ENCODE data around the gene SYNGAP1.

SYNGAP1 gene

DNA sequence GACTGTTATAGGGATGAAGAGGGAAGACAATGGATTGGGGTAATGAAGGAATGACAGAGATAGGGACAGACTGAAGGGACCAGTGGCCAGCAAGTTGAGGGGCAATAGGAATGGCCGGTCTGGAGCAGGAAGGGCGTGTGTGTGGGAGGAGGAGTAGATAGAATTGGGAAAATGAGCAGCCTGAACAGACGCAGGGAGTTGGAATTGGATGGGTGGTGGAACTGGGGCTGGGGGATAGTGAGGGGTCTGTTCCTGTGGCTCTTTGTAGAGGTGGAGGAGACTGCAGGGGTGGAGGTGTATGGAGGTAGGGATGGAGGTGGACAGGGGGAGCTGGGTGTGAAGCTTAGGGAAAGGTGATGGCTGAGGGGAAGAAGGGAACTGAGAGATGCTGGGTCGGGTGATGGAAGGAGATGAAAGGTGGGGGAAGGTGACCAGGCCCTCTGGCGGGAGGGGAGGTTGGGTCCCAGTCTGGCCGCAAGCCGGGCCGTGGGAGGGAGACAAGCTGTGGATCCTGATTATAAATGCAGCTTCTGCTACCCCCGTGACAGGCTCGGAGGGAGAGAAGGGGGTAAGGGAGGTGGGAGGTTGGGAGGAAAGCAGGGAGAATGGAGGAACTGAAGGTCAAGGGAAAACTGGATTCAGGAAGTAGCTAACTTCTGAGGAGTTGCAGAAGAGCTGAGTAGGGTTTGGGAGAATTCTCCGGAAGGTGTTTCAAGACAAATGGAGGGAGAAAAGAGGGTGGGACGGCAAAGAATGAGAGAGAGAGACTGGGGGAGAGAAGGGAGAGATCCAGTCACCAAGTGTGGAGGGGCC lies 5.2 kb downstream of the SYNGAP1 start:
- DNase-seq, result peak in 1 of 2 experiments; percentile 35

DNA sequence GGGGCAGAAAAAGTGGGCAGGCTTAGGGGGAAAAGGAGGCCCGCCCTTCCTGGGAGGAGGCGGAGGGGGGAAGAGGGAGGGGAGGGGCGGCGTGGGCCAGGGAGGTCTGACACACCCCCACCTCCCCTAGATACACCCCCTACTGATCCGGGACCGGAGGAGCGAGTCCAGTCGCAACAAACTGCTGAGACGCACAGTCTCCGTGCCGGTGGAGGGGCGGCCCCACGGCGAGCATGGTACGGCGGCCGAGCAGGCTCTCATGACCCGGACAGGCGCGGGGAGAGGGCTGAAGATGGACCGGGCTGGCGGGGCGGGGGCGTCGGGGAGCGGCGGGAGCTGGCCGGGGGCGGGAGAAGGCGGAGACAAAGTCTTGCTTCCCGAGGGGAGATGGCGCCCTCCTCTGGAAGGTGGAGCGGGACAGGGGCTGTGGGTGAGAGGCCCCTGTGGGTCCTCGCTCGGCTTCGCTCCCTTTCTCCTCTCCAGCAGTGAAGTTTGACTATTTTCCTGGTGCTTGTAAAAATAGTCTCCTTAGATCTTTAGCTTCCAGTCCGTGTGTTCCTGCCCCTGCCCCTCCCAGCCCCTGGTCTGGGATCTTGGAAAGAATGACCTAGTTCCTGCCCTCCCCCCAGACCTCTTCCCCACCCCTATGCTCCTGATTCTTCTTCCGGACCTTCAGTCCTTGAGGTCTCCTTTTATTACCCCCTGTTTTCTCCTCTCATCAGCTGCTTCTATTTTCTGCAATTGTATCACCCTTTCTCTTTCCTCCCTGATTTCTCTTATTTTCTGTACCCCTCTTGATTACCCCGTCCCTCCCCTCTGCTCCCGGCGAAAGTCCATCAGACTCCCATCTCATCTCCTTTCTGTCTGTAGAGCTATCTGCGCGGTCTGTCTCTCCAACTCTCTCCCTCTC lies 6.1 kb downstream of the SYNGAP1 start:
- DNase-seq, result peak; percentile 88 to 90

DNA sequence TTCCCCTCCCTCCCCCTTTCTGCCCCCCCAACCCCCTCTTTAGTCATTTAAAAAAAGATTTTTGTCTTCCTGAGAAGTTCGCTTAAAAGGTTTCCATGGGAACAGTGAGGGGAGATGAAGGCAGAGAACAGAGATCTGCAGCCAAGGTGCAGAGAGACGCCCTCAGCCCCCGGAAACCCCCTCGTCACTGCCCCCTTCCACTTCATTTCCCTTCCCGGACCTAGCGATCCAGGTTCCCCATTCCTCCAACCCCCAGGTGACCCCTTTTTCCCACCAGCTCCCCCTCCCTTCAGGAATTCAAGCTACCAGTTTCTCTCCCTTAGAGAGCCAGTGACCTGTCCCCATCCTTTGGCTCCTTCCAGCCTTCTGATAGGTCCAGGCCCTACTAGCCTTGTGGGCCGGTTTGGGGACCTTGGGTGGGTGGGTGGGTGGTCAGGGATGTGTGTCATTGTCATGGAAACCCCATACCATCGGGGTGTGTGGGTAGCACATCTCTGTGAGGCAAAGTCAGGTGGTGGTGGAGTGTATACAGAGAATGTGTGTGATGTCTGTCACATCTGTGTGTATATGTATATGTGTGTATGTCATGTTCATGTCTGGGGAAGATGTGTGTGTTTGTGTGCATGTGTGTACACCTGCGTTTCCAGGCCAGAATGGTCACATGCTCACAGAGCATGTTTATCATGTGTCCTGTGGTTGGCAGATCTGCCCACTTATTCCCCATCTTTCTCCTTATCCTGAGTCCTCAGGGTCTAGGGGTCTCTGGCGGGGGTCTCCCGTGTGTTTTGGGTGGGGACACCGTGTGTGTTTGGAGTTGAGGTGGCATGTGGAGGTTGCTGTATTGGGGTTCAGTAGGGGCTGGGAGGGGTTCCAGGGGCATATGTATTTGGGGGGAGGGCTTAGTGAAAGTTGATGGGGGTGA lies 7.0 kb downstream of the SYNGAP1 start:
- peak; percentile 52 for DNase-seq

DNA sequence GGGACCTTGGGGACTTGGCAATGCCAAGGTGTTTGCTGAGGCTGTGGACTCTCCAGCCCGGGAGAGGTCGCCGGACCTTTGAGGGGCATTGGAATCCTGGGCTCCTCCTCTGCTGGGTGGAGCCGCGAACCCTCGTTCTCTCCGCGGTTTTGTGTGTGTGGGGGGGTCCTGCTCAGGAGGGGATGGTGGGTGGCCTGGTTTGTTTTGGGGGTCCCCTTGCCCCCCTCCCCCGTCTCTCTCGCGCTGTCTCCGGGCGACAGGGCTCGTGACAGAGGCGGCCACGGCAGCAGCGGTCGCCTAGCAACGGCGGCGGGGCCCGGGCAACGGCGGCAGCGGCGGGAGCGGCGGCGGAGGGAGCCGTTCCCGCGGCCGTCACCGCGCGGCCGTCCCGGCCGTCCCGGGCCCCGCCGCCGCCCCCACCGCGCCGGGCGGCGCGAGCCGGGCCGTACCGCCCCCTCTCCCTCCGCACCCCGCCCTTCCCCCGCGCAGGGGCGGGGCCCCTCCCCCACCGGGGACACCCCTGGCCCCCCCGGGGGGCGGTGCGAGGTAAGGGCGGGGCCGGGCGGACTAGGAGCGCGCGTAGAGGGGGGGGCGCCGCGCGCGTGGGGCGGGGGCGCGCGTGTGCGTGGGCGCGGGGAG lies 7.8 kb downstream of the SYNGAP1 start:
- peak; percentile 58 to 71 for DNase-seq

DNA sequence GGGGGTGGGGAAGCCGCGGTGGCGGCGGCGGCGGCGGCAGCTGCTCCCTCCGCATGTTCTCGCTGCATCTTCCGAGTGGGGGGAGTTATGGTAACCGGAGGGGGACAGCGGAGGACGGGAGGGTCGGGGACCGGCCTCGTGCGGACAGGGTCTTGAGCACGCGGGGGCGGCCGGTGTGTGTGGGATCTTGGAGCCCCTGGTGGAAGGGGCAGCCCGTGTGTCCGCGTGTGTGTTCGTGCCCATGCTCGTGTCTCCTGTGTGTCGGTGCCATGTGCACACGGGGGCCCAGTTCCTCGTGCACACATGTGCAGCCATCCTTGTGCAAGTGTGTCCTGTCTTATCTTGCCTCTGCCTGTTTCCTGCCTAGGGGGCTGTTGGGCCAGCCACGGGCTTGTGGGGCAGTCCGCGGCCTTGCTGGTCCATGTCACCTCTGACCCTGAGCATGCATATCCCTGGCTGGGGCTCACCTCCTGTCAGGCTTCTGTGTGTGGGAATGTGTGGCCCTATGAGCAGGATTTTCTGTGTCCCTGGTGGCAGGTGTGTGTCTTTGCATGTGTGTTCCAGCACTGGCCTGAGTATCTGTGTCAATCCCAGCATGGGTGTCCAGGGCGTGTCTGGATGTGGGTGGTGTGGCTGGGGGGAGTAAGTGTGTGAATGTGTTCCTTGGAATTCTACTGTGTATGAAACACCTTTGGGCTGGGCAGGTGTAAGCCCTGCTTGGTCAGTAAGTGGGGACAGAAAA lies 8.5 kb downstream of the SYNGAP1 start:
- peak; percentile 68 to 73 for DNase-seq

DNA sequence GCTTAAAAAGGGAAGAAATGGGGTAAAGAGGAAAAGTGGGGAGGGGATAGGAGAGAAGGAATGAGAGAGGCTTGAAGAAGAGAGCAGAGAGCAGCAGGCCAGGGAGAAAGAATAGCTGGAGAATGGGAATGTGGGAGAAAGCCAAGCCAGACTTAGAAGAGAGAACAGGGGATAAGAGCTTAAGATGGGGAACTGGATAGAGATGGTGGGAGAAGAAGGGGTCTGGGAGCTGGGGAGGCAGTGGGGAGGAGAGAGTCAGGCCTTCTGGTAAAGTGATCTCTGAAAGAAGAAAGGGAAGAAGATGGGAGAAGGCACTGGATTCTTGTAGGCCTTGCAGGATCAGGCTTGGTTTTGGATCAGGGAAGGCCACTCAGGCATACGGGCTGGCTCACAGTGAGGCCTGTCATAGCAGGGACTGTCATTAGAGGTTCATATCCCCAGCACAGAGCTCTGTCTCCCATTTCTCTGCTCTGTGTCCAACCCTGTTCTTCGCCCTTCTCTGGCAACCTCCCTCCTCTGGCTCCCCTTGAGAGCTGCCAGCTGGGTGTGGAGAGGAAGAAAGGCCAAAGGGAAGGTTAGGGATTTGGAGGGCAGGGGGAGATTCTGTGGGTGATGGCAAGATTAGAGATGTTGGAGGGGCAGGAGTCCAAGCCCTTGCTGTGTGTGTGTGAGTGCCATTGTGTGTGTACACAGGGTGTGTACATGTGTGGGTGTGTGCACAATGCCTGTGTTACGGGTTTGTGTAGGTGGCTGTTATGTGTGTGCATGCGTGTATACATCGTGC lies 9.3 kb downstream of the SYNGAP1 start:
- DNase-seq, result no peak

DNA sequence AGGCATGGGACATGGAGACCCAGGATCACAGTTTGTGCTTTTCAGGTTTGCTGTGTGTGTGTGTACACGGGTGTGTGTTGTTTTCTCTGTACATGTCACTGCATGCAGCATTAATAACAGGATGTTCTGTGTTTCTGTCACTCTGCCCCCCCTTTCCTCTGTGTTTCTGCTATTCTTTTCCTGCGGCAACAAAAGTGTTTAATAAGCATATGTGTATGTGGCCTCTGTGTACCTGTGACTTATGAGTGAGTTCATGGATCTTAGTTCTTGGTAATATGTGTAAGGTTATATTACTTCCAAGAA lies 9.8 kb downstream of the SYNGAP1 start:
- DNase-seq, result no peak

DNA sequence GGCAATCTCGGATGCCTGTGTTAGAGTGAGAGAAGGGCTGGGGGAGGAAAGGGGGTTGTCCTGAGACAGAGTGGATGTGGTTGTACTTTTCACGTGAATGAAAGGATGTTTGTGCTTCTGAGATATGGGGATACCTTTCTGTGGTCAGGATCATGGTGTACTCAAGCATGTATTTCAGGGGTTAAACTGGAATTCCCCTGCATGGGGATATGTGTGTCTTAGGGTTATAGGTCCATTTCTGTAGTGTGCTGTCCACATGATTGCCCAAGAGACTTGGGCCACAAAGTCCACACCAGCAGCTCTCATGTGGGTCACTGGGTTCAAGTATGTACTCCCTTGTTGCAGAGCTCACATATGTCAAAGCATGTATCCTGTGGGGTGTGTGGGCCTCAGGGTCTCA lies 10.5 kb downstream of the SYNGAP1 start:
- DNase-seq, result no peak

DNA sequence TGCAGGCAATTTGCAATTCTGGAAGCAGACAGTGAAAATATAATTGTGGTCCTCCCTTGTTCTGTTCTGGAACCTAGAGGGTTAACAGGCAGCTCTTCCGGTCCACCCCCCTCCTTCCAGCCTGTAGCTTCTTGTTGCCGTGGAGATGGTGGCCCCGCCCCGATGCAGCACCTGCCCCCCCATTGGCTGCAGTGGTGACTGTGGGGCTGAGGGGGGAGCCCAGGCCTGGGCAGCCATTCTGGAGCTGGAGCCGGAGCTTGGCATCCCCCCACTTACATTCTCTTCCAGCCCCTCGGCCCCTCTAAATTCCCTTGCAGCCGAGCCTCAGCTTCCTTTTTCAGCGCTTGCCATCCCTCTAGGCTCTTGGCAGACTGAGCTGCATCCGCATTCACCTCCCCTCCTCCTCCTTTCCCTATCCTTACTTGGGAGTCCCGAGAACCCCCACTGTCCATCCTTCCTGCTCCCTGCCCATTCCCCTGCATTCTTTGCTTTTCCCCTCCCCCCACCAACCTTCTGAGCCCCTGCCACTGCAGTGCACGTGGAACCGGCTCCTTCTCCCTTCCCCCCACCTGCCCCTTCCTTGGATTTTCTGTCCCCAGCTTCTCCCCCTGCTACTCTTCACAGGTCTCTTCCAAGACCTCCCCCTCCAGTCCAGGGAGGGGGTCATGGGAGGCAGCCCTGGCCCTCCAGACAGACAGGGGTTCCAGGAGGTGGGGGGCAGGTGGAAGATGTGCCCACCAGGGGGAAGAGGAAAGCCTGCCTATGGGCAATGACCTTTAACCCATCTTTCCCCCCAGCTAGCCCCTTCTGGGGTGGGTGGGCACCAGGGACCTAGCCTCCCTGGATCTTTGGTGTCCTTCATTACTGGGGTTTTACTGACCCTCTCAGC lies 11.4 kb downstream of the SYNGAP1 start:
- peak; percentile 81 to 85 for DNase-seq

DNA sequence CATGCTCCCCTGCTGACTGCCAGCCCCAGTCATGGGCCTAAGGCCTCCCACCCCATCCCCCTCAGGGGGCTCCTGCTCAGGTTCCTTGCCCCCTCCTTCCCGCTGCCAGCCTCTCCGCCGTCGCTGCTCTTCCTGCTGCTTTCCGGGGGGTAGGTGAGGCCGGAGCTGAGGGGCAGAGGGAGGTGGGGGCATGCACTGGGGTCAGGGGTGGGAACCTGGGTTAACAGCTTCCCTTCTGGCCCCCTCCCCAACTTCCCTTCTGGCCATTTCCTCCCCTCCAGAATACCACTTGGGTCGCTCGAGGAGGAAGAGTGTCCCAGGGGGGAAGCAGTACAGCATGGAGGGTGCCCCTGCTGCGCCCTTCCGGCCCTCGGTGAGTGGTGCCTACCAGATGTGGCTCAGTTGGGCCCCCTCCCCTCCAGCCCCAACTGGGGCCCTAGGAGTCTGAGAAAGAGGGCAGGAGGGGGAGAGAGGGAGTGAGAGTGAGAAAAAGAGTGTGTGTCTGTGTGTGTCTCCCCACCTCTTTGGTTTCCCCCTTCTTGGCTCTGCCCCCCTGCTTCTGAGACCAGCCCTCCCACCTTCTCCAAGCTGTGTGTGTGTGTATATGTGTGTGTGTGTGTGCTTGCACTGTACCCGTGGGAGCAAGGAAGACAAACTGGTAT lies 12.1 kb downstream of the SYNGAP1 start:
- DNase-seq, result no peak

DNA sequence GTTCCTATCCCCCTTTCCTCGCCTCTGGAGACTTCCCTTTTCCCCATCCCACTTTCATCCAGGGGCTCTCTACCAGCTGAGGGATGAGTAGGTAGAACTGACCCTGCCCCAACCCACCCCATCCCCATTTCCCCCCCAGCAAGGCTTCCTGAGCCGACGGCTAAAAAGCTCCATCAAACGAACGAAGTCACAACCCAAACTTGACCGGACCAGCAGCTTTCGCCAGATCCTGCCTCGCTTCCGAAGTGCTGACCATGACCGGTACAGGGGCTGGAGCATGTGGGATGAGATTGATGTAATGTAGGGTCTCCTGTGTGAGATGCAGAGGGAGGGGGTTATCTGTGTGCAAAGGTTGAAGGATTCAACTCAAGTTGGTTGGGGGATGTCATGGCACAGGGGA lies 12.7 kb downstream of the SYNGAP1 start:
- no peak for DNase-seq

DNA sequence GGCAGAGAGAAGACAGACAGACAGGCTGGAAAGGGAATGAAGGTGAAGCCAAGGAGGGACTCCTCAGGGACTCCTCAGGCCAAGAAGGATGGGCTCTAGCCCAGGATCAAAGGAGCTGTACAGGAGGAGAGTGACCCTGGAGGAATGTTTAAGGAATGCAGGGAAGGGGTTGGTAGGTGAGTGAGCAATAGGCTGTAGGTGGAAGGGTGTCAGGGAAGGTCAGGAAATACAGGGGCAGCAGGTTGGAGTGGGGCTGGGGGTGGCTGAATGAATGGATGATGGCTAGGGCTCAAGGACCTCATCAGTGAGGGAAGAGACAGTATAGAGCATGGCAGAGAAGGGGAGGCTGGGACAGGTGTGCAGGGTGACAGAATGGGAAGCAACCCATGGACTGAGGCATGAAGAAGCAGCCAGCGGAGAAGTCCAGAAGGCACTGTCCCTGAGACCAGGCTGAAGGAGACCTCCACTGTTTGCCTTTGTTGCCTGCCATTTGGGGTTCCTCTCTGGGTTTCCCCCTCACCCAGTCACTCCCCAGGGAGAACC lies 13.2 kb downstream of the SYNGAP1 start:
- no peak for DNase-seq

DNA sequence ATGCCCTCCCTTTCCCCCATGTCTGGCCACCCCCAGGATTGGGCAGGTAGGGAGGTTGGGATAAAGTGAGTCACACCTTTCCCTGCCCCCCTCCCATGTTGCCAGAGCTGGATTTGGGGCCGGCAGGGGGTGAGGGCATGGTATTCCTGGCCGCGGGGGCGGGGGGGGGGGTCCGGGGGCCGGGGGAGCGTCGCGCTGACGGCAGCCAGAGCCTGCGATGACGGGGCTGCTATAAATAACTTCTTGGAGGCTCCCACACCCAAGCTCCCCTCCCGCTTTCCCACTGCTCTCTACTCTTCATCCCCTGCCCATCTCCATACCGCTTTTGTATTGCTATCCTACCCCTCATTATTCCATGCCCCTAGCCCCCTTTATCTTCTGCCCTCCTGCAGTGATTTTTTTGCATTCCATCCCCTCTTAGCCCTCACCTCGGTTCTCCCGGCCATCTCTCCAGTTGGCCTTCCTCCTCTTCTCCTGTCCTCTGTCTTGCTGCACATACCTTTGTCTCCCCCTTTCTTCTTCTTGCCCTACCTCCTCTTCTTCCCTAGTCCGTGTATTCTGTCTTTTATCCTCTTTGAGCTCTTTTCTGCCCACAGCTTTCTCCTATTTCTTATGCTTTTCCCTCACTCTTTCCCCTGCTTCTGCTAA lies 13.8 kb downstream of the SYNGAP1 start:
- DNase-seq, result no peak

DNA sequence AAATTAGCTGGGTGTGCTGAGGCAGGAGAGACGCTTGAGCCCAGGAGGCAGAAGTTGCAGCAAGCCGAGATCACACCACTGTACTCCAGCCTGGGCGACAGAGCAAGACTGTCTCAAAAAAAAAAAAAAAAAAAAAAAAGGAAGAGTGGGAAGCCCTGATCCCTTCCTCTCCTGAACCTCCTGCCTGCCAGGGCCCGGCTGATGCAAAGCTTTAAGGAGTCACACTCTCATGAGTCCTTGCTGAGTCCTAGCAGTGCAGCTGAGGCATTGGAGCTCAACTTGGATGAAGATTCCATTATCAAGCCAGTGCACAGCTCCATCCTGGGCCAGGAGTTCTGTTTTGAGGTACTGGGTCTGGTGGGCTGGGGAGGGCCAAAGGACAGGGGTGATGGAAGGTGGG lies 15.1 kb downstream of the SYNGAP1 start:
- no peak for DNase-seq

DNA sequence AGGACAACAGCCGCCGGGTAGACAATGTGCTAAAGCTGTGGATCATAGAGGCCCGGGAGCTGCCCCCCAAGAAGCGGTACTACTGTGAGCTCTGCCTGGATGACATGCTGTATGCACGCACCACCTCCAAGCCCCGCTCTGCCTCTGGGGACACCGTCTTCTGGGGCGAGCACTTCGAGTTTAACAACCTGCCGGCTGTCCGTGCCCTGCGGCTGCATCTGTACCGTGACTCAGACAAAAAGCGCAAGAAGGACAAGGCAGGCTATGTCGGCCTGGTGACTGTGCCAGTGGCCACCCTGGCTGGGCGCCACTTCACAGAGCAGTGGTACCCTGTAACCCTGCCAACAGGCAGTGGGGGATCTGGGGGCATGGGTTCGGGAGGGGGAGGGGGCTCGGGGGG lies 17.8 kb downstream of the SYNGAP1 start:
- no peak for DNase-seq

DNA sequence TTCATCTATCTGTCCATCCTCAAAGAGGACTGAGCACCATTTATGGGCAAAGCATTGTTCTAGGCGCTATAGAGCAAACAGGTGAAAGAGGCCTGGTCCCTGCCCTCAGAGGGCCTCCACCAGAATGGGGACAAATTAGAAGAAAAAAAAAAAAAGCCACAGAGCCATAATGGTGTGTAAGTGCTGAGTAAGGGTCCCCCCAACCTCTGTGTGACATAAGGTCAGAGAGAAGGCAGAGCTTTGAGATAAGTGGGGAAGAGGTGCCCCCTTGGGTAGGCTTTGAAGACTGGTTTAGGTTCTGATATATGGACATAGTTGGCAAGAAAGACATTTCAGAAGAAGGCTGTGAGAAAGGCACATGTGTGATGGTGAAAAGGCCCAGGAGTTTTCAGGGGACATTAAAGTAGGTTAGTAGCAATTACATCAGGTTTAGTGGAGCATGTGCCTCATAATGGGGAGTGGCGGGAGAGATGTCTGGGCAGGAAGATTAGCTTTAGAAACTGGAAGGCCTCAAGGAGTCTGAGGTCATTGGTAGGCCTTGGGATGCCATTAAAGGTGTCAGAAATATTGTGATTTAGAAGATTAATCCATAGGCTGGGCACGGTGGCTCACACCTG lies 19.2 kb downstream of the SYNGAP1 start:
- DNase-seq, result no peak

DNA sequence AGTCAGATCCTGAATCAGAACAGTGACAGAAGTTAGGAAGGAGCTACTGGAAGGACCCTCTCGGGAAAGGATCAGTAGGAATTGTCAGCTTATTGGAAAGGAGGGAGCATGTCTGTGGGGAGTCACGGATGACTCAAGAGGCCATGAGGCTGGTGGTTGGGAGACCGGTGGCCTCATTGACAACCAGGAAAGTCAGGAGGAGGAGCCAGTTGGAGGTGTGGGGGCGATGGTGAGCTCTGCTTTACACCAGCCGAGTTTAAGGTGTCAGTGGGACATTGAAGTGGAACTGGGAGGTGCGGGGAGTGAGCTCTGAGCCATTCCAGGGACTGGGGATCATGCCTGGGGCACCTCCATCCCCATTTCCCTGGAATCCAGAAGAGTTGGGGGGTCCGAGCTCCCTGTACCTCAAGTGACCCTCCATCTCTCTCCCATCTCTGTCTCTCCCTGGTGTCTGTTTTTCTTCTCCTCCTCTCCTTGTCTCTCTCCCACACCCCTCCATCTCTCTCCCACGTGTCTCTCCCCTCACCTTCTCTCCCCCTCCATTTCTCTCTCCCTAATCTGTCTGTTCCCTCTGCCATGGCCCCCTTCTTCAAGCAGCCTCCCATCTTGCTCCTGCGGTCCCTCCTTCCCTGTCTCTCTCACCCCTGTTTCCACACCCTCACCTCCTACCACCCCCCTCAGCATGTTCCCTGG lies 20.2 kb downstream of the SYNGAP1 start:
- no peak for DNase-seq

All from activated T-cell treated with anti-CD3 and anti-CD28 coated beads, Interleukin-2, amount 50 U/mL, for 48 hours (primary cell).